Bone marrow (tissue), 2 donors: ENCODE data around the gene TPM2.

ENCODE experiments used
- DNase-seq, 2 donors: peaks; one replicate each; lab custom pipeline; 2025; lab: John Stamatoyannopoulos, UW

Gene TPM2

DNA sequence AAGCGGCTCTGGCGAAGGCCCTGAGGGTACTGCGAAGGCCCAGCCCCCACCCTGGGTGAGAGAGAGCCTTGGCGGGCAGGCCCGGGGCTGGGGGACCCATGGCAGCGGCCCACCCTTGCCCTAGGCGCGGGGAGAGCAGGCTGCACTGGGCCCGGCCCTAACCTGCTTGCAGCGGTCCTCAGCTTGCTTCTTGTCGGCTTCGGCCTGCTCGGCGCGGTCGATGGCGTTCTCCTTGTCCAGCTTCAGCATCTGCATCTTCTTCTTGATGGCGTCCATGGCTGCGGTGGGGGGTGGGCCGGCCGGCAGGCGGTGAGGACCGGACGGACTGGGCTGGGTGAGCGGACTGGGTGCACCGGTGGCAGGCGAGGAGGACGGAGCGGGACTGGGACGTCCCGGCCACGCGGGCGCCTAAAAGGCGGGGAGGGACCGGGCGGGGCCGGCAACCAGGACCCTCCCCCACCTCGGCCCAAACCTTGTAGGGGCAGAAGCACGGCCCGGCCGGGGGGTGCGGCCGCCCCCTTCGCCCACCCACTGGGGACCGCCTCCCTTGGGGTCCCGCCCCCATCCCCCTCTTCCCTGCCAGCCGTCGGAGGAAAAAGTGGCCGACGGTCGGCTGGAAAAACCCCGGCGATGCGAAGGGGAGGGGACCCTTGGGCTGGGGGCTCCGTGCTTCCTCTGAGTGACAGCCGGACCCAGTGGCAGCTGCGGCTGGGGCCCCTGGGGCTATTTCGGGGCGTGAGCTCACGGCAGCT lies at the start of gene TPM2:
Gene TPM2, minus strand, starts transcription at position 384 of the 752 bp plus-strand sequence. Its CDS starts 108 bp downstream, at position 276.
- DNase-seq: no peak

DNA sequence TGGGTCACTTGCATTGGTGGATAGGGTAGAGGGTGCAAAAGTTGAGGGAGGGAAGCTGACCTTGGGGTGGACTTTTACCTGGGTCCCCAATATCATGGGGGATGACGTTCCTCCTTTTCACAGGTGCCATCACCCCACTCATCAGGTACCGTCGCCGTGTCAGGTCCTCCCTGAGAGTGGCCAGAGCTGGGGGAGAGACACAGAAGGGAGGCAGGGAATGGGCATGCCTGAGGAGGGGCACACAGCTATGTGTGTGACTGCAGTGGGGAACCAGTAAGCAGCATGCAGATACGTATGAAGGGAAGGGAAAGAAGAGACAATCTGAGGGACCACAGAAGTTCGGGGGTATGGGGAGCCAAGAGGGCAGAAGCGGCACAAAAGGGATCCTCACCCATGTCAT lies 49.2 kb upstream of the TPM2 start:
- no peak for DNase-seq

- DNase-seq: no peak
Observed at GRCh38 chr9:35738186-35738585, 48.5 kb upstream of the TPM2 start.

DNA sequence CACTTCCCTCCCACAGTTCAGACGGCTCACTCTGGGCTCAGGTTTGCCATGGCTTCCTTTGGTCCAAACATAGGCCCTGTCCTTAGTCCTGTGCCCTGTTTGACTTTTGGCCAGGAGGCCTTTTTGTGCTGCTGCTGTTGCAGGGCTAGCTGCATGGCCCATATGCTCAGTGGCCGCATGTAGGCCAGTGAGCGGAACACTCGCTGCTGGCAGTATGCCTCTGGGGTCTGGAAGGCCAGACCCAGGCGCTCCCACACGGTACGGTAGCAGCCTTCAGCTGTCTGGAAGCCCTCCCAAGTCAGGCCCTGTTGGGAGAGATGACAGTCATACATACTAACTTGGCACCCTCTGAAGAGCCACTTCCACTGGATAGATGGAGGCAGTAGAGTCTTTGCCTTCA lies 47.4 kb upstream of the TPM2 start:
- DNase-seq: no peak

GRCh38 chr9:35736201-35736633 lies 46.5 kb upstream of the TPM2 start:
- DNase-seq: peak; percentile 13 to 67

DNA sequence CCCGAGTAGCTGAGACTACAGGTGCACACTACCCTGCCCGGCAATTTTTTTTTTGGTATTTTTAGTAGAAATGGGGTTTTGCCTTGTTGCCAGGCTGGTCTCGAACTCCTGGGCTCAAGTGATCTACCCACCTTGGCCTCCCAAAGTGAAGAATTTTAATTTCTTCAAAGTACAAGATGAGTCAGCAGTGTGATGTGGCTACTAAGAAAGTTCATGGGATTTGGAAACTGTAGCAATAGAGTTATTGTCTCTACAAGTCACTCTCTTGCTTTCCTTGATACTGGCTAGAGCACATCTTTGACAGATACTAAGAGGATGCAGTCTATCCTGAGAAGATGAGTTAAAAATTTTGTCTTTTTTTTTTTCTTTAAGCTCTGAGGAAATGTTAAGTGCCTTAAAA lies 44.4 kb upstream of the TPM2 start:
- DNase-seq: no peak

DNA sequence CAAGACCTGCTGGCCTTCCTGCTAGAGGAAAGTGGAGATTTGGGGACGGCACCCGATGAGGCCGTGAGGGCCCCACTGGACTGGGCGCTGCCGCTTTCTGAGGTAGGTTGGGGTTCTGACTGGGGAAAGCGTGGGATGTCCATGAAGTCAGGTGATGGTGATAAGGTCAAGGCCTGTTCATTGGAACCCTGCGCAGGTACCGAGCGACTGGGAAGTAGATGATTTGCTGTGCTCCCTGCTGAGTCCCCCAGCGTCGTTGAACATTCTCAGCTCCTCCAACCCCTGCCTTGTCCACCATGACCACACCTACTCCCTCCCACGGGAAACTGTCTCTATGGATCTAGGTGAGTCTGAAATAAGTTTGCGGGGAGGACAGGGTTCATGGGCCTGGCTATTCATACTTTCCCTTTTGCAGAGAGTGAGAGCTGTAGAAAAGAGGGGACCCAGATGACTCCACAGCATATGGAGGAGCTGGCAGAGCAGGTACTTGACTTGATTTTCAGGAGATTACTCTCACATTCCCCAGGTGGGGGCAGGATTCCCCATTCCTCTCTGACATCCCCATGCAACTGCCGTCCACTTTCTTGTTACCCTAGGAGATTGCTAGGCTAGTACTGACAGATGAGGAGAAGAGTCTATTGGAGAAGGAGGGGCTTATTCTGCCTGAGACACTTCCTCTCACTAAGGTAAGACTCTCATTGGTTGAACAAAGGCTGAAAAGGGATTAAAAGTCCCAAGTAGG lies 43.2 kb upstream of the TPM2 start:
- no peak for DNase-seq

DNA sequence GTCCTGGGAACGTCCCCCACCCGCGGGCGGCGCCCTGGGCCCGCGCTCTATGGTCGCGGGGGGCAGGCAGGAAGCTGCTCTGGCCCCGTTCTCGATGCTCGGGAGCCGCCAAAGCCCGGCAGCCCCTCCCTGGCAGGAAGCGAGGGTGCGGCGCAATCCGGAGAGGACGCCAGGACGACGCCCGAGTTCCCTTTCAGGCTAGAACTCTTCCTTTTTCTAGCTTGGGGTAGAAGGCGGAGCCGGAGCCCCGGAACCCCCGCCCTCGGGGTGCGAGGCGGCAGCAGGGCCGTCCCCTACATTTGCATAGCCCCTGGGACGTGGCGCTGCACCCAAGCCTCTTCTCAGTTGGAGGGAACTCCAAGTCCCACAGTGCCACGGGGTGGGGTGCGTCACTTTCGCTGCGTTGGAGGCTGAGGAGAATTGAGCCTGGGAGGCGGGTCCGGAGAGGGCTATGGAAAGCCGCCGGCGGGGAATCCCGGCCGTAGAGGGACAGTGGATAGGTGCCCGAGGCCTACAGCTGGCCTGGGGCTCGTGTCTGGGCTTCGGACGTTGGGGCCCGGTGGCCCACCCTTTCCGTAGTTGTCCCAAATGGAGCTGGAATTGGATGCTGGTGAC lies 42.6 kb upstream of the TPM2 start, which contains the start of the genes CREB3 and TLN1:
Gene CREB3, plus strand, starts transcription at position 482 of the 615 bp plus-strand sequence. Its CDS starts 107 bp downstream, at position 589.
Gene TLN1, minus strand, starts transcription at position 11 of the 615 bp plus-strand sequence. CDS start 6,501 bp downstream, outside the sequence.
- DNase-seq: peak; percentile 84 to 94

GRCh38 chr9:35731415-35732184 lies 41.9 kb upstream of the TPM2 start:
- DNase-seq: no peak

GRCh38 chr9:35730486-35730854 lies 40.7 kb upstream of the TPM2 start:
- DNase-seq: no peak

GRCh38 chr9:35729700-35730485 lies 40.2 kb upstream of the TPM2 start:
- DNase-seq: peak in 1 of 2 donors; percentile 9

DNA sequence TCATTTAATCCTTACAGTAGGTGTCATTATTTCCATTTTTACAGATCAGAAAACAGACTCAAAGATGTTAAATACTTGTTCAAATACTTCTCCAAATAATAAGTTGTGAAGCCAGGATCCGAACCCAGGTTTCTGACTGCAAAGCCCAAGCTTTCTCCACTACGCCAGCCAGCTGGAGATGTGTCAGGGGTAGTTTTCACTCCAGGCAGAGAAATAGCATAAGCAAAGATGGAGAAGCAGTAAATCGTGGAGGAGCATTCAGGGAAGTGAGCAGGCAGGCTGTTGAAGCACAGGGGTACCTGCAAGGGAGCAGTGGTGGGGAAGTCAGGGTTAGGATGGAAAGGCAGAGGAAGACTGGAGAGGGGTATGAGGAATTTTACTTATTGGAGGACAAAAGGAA lies 39.4 kb upstream of the TPM2 start:
- no peak for DNase-seq

- DNase-seq: peak; percentile 26 to 49
Observed at GRCh38 chr9:35728041-35728971, 38.6 kb upstream of the TPM2 start.

GRCh38 chr9:35727676-35728040 lies 37.9 kb upstream of the TPM2 start:
- DNase-seq: peak in 1 of 2 donors; percentile 55

DNA sequence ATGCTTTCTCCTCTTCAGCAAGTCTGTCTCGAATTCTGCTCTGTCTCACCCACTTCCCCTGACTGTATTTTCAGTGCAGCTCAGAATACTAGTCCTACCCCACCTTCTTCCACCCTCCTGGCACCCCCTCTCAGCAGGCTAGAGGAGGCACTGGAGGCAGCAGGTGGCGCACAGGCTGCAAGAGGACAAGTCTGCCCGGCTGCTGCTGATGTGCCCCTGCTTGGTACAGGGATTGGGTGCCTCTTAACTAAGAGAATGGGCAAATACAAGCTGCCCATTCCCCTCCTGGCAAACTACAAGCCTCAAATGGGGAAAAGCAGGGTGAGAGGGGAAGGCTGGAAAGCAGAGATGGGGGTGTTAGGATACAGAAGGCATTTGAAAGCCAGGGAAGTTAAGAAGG lies 37.2 kb upstream of the TPM2 start:
- peak in 1 of 2 donors; percentile 91 for DNase-seq

GRCh38 chr9:35725362-35725761 lies 35.6 kb upstream of the TPM2 start:
- no peak for DNase-seq

DNA sequence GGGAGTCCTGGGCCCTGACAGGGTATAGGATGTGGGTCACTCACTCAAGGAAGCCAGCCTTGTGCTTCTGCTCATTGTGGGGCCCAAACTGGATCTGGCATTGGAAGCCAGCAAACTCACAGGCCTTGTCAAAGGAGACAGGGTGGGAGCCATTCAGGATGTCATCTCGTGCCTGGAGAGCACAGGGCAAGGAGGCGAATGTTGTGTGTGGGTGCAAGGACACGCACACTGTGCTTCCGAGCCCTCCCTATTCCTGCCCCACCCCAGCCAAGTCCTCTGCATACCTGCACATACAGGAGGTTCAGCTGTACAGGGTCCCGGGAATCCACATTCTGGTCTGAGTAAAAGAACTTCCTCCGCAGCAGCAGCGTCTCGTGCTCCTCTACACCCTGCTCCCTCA lies 34.2 kb upstream of the TPM2 start:
- DNase-seq: no peak

- DNase-seq: no peak
Observed at GRCh38 chr9:35723426-35723825, 33.7 kb upstream of the TPM2 start.

DNA sequence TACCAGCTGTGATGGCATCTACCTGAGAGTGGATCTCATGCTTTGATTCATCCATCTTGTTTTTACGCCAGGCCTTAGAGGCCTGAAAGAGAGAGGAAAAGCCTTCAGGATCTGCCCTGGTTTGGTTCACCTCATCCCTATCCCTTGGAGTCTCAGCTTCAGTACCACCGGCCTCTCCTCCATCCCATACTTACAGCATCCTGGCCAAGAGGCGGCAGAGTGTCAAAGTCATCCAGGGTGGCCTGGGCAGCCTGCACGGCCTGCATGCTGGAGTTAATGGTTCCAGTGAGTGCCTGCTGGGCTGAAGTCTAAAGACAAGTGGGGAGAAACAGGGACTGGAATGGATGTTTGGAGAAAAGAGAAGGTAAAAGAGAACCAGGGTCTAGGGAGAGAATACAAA lies 29.8 kb upstream of the TPM2 start:
- DNase-seq: no peak
